NCI-H2227 (cell line): ENCODE results near the gene THSD4.
"Not testable (repeated sequence)": the region's sequence is repeated elsewhere in the genome, so short reads cannot be mapped to it uniquely, and the experiment has no call there.

Source experiments
- DNase-seq: peaks from one replicate; lab custom pipeline; 2025; ENCODE audit not compliant: unreplicated experiment; lab: John Stamatoyannopoulos, UW

Gene THSD4

DNA sequence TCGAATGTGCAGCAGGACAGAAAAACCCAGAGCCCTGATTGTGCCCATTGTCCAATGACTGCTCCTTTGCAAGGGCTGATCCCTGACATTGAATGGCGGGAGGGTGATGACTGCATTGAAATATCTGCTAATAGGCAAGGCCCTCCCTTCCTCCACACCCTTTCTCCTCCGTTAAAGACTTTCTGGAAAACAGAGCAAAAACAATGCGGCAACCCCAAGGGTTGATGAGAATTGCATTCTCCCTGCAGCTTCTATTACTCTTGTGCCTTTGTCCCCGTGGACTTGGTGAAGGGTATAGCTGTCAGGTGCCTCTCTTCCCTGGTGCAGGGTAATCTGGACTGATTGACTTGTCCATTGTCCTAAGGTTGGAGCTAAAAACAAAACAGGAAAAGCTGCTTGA is 71.8 kb downstream of the THSD4 start:
- DNase-seq, result no peak

DNA sequence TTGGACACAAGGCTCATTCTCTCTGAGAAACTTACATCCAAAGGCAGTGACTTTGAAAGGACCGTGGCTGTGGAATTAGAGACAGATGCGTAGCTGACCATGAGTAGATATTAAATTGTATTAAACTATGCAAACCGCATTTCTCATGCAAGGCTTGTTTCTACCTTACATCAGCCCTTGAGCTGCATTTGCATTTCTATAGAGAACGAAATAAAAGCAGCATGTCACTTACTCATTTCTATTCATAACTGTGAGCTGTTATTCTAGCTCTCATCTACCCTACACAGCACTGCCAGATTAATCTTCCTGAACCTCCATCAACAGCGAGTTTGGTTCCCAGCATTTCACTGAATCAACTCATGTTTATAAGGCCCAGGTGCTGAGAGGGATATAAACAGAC is 72.3 kb downstream of the THSD4 start:
- no peak for DNase-seq

DNA sequence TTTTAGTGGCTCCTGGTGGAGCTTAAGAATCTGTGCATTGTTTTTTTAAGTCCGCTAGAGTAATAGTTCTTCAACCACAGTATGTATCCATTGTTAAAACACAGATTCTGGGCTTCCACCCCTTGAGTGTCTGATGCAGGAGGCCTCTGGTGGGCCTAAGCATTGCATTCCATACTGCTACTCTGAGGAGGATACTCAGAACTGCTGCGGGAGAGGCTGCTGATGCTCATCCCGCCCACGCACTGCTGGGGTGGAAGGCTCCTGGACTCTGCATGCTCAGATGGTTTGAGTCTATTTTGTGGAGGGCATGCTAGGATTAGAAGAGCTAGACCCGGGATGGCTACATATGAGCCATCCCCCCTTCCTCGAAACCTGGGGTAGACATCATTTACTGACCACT is 74.4 kb downstream of the THSD4 start:
- DNase-seq, result no peak

DNA sequence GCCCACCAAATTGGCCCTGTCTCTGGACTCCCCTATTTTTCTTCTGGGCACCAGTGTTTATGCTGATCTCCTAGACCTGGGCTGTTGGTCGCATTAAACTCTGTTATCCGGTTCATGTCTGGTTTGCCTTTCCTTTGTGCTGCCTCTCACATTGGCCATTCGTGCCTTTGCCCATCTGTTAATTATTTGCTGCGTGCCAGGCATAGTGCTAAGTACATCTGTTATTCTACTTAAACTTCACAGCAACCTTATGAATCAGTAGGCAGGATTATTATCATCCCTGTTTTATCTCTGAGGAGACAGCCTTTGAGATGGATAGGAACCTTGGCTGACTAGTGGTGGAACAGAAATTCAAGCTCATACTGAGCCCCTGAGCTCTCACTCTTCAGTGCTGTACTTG is 76.0 kb downstream of the THSD4 start:
- DNase-seq, result no peak

DNA sequence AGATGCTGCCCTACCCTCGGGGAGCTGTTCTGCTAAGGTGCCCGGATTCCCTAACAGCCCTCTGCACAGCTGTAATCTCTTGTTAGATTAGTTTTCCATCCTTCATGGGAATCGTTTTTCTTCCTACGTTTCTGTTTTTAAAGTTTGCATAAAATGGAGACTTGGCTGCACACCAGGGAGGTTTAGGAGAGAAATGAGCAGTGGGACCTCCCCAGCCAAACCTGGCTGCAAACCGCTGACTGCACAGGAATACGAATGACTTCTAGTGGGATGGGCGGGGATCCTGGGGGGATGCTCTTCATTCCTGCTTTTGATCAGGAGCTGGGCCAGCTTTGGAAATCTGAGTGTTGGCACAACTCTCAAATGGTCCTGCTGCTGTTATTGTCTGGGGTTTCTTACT is 77.5 kb downstream of the THSD4 start:
- DNase-seq, result no peak

DNA sequence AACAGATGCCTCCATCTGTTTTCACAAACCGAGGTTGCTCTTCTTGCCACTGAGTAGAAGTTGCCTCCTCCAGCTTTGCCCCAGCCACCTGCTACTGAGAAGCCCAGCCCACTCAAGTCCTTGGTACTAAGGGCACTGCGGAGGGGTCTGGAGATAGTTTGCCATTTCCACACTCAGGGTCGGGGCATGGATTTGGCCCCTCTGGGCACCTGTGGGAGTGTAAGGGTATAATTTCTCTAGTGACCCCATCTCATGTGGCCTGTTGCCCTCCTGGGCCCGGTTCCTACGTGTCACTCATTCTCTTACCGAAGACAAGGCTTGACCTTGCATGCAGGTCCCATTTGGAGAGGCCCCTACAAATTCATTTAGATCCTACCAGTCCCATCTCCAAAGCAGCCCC is 79.0 kb downstream of the THSD4 start:
- no peak for DNase-seq

DNA sequence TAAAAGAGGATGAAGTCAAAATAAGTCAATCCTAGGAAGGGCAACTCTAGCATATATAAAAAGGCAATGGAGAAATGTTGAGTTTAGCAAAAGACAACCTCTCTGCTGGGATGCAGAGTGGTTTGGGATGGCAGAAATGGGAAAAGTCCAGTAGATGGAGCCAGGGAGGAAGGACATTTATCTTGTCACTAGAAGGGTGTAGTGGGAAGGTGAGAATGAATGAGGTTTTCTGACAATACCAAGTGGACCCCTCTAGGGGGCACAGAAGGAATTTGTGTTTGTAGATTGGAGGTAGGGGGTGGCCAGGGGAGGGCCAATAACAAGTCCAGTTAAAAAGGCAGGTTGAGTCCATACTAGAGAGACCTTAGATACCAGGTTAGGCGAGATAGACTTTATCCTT is 80.0 kb downstream of the THSD4 start:
- DNase-seq, result no peak

DNA sequence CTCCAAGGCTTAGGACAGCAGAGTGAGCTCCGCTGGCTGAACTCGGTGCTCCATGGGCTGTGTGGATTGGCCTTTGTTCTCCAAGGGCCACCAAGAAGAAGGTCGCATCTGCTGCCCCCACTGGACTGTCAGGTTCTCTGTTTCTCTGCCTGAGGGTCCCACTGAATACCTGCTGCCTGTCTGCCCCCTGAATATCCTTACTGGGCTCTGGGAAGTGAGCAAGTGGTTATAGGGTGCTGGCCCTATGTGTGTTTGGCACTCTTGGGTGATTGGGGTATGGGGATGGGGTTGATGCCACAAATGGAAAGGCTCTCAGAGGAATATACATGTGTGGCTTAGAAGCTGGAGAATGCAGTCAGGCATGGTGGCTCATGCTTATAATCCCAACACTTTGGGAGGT is 82.3 kb downstream of the THSD4 start:
- no peak for DNase-seq

DNA sequence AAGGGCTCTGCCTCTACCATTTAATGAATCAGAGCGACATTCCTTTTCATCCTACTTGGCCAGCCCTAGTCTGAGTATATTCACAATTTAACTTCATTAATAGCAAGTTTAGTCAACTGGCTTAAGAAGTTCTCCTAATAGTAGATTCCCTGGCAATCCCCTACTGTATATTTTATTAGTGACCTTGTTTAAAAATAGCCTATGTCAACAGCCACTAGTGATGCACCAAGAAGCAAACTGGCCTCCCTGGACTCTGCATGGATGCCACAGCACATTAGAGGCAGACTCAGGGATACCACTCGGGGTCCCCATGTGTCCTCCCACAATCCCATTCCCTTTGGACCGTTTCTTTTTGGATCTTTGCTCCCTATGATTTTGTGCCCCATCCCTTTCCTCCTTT is 83.6 kb downstream of the THSD4 start:
- no peak for DNase-seq

DNA sequence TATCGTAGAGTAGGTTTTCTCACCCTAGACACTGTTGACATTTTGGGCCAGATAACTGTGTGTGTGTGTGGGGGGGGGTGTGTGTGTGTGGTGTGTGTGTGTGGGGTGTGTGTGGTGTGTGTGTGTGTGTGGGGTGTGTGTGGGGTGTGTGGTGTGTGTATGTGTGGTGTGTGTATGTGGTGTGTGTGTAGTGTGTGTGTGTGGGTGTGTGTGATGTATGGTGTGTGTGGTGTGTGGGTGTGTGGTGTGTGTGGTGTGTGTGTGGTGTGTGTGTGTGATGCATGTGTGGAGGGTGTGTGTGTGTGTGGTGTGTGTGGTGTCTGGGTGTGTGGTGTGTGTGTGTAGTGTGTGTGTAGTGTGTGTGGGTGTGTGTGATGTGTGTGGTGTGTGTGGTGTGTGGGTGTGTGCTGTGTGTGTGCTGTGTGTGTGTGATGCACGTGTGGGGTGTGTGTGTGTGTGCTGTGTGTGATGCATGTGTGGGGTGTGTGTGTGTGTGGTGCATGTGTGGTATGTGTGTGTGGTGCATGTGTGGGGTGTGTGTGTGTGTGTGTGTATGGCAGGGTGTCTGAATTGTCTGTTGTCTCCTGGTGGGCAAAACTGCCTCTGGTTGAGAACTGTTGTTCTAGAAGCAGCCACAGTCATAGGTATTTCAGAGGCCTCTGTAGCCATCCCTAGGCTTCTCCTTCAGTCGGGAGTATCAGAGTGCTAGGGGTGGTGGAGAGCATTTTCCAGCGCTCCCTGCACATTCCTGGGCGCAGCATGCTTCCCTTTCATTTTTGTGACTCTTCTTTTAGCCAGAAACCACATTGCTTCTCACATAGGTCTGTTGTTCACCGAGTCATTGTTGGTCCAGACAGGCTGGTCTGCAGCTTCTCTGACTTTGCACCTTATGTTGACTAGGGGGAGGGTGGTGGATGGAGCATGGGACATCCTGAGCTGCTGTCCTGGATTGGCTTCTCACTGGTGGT is 84.4 kb downstream of the THSD4 start:
- DNase-seq, result no peak

- DNase-seq, result peak; percentile 33
Measured at GRCh38 chr15:71201477-71201876, 86.2 kb downstream of the THSD4 start.

DNA sequence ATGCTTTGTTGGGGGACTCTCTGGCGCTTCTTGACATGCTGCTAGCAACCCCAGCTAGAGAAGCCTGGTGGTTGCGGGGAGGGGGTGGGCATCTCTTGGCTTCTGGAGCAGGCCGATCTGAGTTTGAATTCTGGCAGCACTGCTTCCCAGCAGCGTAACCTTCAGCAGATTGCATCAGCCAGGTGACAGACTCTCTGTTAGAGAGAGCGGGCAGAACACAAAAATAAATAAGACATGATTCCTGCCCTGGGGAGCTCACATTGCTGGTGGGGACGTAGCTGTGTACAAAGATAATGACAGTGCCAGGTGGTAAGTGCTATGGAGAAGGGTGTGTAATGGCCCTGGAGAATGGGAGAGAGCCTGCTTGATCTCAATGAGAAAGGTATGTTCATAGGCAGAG is 87.4 kb downstream of the THSD4 start:
- peak; percentile 3 for DNase-seq

DNA sequence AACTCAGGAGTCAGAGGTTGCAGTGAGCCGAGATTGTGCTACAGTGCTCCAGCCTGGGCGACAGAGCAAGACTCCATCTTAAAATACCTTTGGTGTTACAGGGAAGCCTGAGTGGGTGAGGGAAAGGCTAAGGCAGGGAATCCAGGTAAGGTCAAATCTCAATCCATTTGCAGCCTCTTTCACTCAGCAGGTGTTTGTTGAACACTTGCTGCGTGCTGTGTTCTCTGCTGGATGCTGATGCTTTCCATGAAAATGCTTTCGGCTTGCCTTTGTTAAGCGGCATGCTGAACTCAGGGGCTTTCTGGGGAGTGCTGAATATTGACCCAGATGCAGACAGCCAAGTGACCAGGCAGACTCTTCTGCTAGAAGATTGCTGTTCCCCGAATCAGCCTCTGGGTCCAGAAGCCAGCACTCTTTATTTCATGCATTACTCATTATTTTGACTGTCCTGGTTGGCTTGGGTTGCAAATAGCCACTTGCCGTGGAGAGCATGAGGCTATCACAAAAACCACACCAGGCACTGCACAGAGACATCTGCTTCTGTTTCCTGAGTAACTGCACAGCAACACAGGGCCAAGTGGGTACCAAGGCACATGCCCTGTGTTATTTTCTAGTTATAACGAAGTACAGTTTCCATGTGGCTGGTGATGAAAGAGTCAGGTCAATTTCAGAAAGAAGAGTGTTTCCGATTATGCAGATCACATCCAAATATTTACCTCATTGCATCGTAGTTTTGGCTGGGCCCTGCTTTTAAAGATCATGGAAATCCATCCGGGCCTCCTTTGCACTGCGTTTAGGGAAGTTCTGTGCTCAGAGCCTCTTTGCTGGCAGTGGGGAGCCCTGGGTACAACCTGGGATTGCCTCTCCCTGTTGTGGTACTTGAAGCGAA is 88.6 kb downstream of the THSD4 start:
- peak; percentile 19 for DNase-seq

DNA sequence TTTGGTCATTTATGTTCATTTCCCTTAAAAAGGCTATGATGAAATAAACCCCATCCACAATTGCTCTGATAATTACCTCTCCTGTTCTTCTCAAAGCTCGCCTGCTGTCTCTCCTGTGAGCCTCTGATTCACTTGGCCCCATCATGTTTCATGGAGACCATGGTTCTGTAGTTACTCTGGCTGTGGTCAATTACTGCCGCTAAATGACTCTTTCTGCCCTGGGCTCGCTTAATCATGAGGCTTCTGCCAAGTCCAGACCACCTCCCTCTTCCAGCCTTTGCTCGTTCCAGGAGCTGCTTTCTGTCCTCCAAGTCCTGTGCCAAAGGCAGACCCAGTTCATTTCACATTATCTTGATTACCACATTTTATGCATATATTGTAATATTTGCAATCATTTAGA is 91.9 kb downstream of the THSD4 start:
- no peak for DNase-seq

- no peak for DNase-seq
Measured at GRCh38 chr15:71212146-71212545, 96.9 kb downstream of the THSD4 start.

GRCh38 chr15:71213943-71214342 is 98.7 kb downstream of the THSD4 start:
- DNase-seq, result not testable (repeated sequence)

- DNase-seq, result no peak
Measured at GRCh38 chr15:71215126-71215894, 100.0 kb downstream of the THSD4 start.

DNA sequence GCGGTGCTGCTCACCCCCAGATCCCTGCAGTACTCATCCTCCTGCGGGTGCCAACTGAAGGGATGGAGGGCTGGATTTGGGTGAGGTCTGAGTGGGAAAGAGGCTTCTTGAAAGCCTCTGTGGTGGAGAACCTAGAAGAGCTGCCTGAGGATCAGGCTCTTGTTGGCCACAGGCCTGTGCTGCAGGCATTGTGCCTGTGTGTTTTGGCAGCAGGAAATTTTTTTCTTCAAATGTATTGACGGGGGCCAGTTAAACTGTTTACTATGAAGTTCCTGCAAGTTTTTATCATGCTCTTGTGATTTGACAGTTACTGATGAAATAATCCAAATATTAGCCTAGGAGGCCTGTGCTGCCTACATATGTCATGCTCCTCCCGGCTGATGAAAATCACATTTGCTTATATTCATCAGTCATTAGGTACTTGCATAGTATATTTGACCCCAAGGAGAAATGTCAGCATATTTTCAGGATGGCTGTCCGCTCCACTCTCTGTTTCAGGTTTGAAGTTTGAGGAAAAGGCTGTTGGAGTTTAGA is 103.1 kb downstream of the THSD4 start:
- no peak for DNase-seq

DNA sequence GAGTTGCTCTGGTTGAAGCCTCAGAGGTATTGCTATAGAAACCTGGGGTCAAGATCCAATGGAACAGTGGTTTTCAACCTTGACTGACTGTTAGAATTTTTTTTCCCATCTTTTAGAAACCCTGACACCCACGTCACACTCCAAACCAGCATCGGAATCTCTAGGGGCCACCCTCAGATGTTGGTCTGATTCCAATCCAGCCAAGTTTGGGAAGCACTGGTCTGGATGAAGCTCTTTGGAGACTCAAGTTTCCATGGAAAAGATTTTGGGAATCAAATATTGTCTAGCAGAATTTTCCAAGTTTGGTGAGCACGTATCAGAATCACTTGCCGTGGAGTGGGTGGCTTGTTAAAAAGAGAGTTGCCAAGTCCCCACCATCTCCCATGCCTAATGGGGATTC is 103.8 kb downstream of the THSD4 start:
- DNase-seq, result no peak

GRCh38 chr15:71219645-71220044 is 104.4 kb downstream of the THSD4 start:
- DNase-seq, result no peak

- DNase-seq, result no peak
Measured at GRCh38 chr15:71220828-71221227, 105.6 kb downstream of the THSD4 start.
